Naive thymus-derived CD4-positive, alpha-beta T cell (primary cell): ENCODE results near the gene OOSP4A. TPM values are rescaled to one million over a fixed set of nuclear protein-coding genes. Genes with fewer than 3 reads are reported as not detected.

ENCODE experiments used
- ATAC-seq: fragments of 150-1000 bp; cut with Tn5 transposase; 2 replicates; pipeline ENCODE4 v1.10.0; 2021; ENCODE audit warnings: mild to moderate bottlenecking, moderate library complexity
- CTCF ChIA-PET: fragments of 350-600 bp; sonication (Branson Sonifier 250); formaldehyde crosslinking; loops from one replicate; lab custom pipeline; 2021; ENCODE audit warnings: antibody characterized with exemption; lab: Charles Lee
- POLR2A ChIA-PET: fragments of 350-600 bp; sonication (Branson Sonifier 250); formaldehyde crosslinking; loops from one replicate; lab custom pipeline; 2021; ENCODE audit warnings: antibody characterized with exemption, inconsistent platforms; lab: Charles Lee
- DNase-seq, 9 donors: peaks; one replicate each; pipeline versions ENCODE4 v3.0.0 to v3.0.0-alpha.2; 2020 to 2022; ENCODE audit warnings: mixed read lengths in 1 of 9
- H3K27ac ChIP-seq: one replicate; pipeline ENCODE4 v1.7.0; 2013; ENCODE audit warnings: mild to moderate bottlenecking, low read depth, low read length, moderate library complexity
- H3K27me3 ChIP-seq, 2 donors: one replicate each; pipeline ENCODE4 v1.7.0; 2013; ENCODE audit warnings: low read length in 2 of 2, mild to moderate bottlenecking in 2 of 2, moderate library complexity in 2 of 2; ENCODE audit not compliant: control insufficient read depth in 2 of 2, insufficient read depth in 2 of 2
- H3K36me3 ChIP-seq, 3 experiments: 1 replicate in 2 of 3; 2 replicates in 1 of 3; pipeline ENCODE4 v1.7.0; 2013; ENCODE audit warnings: low read length in 3 of 3, mild to moderate bottlenecking in 3 of 3, moderate library complexity in 1 of 3; ENCODE audit not compliant: insufficient read depth in 3 of 3, control insufficient read depth in 2 of 3
- H3K4me1 ChIP-seq, 2 donors: one replicate each; pipeline ENCODE4 v1.7.0; 2013; ENCODE audit warnings: low read length in 2 of 2, mild to moderate bottlenecking in 2 of 2, moderate library complexity in 1 of 2; ENCODE audit not compliant: control insufficient read depth in 2 of 2, insufficient read depth in 2 of 2
- H3K4me3 ChIP-seq: 2 replicates; pipeline ENCODE4 v1.7.0; 2013; ENCODE audit warnings: mild to moderate bottlenecking, low read length
- H3K9me3 ChIP-seq, 3 experiments: 1 replicate in 2 of 3; 2 replicates in 1 of 3; pipeline ENCODE4 v1.7.0; 2013; ENCODE audit warnings: low read length in 3 of 3; ENCODE audit not compliant: control insufficient read depth in 2 of 3
- H3K27ac Mint-ChIP-seq, 9 donors: one replicate each; pipeline ENCODE4 v1.8.0; 2020 to 2022; ENCODE audit warnings: mixed read lengths in 9 of 9, mild to moderate bottlenecking in 8 of 9, moderate library complexity in 5 of 9, inconsistent platforms in 2 of 9
- H3K27me3 Mint-ChIP-seq, 5 donors: one replicate each; pipeline ENCODE4 v1.8.0; 2021 to 2022; ENCODE audit warnings: mixed read lengths in 5 of 5, mild to moderate bottlenecking in 1 of 5
- H3K36me3 Mint-ChIP-seq, 5 donors: one replicate each; pipeline ENCODE4 v1.8.0; 2020 to 2022; ENCODE audit warnings: mixed read lengths in 5 of 5, mild to moderate bottlenecking in 3 of 5, inconsistent platforms in 1 of 5
- H3K4me1 Mint-ChIP-seq, 7 donors: one replicate each; pipeline ENCODE4 v1.8.0; 2020 to 2022; ENCODE audit warnings: mixed read lengths in 7 of 7, mild to moderate bottlenecking in 3 of 7, inconsistent platforms in 1 of 7
- H3K4me3 Mint-ChIP-seq, 10 donors: one replicate each; pipeline ENCODE4 v1.8.0; 2020 to 2022; ENCODE audit warnings: mild to moderate bottlenecking in 10 of 10, mixed read lengths in 10 of 10, moderate library complexity in 6 of 10, inconsistent platforms in 2 of 10
- H3K9me3 Mint-ChIP-seq, 11 donors: one replicate each; pipeline ENCODE4 v1.8.0; 2020 to 2022; ENCODE audit warnings: mixed read lengths in 11 of 11, mild to moderate bottlenecking in 4 of 11, inconsistent platforms in 1 of 11, moderate library complexity in 1 of 11
- intact Hi-C, 2 donors: fragments of 100-400 bp; cut with micrococcal nuclease; formaldehyde crosslinking; loops; one replicate each; pipeline ENCODE4 v1.15.1; 2023
- polyA plus RNA-seq, 2 donors: library from polyadenylated mRNA; unstranded; fragments of 300-500 nt; fragmentation: Illumina TruSeq; gene quantifications; one replicate each; pipeline ENCODE4 v1.2.3, GENCODE V29; 2021
- total RNA-seq, 6 experiments: library from RNA in 5 of 6; stranded (reverse) in 5 of 6; gene quantifications; 1 replicate in 5 of 6; 2 replicates in 1 of 6; pipeline ENCODE4 v1.2.3 and lab custom pipeline; 2021 to 2026

OOSP4A gene
- total and polyA plus RNA-seq, 7 experiments from 2014 or later = not detected

DNA sequence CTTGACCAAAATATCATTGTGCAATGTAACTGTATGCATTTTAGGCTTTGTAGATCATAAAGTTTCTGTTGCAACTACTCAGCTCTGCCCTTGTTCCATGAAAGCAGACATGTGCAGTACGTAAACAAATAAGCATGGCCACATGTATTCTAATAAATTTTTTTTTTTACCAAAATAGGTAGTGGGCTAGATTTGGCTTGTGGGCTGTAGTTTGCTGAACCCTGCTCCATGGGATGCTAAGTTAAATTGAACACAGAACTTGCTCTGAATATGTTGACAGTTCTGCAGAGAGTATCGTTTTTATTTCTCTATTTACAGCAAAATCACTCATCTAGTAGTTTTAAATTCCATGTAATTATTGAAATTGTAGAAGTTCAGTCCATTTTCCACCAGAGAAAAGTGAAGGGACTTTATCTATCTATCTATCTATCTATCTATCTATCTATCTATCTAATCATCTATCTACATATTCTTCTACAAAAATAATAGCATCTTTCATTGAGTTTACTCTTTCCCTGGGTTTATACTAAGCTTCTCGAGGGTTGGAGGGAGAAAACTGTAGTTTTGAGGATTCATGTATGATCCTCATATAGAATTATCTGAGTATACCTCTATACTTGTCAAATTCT lies 9.5 kb upstream of the OOSP4A start:
- H3K36me3 Mint-ChIP-seq = no peaks in the 10 kb centered on the region

DNA sequence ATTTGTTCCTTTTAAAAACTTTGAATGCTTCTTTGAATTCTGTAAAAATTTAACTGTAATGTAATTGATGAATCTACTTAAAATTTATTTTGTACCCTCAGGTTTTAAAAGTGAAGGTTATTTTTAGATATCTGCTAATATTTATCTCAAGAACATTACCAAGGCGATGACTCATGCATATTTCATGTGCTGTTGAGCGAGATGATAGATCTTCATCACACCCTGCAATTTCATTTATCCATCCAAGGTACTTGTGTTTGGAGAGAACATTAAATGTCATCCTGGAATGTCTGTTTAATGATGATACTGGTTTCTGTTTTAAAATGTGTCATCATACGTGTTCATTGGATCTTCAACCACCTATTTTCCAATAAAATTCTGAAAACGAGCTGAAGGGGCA lies 6.7 kb upstream of the OOSP4A start:
- intact Hi-C loops = no loop called here
- Histone ChIP-seq H3K4me3 (no peak overlapping the region), H3K4me1 (no peaks in the 10 kb centered on the region), H3K36me3 (no peaks in the 10 kb centered on the region), H3K27me3 (no peaks in the 10 kb centered on the region), H3K9me3 (no peaks in the 10 kb centered on the region), H3K27ac (no peak overlapping the region)
- POLR2A ChIA-PET = no interaction called here
- Mint-ChIP-seq H3K4me1 (no peaks in the 10 kb centered on the region), H3K9me3 (peaks cover 0 to 6% (median 0%) of the 10 kb centered on the region in 11 donors), H3K27me3 (peaks cover 6 to 22% (median 15%) of the 10 kb centered on the region in 5 donors), H3K36me3 (peaks cover 0 to 4% (median 0%) of the 10 kb centered on the region in 5 donors), H3K27ac (no peak overlapping the region), H3K4me3 (no peak overlapping the region)
- CTCF ChIA-PET = no interaction called here
- ATAC-seq = no peak
- DNase-seq = no peak

More for the DNA sequence above, 9.5 kb upstream of the OOSP4A start:
- Histone ChIP-seq H3K27ac (no peak overlapping the region), H3K9me3 (no peaks in the 10 kb centered on the region), H3K27me3 (no peaks in the 10 kb centered on the region), H3K36me3 (no peaks in the 10 kb centered on the region), H3K4me3 (no peak overlapping the region), H3K4me1 (no peaks in the 10 kb centered on the region)
- ChIA-PET CTCF (no interaction called here), POLR2A (no interaction called here)
- no peaks in the 10 kb centered on the region for H3K4me1 Mint-ChIP-seq
- H3K4me3 Mint-ChIP-seq = no peak overlapping the region
- H3K27me3 Mint-ChIP-seq = peaks cover 6 to 30% (median 25%) of the 10 kb centered on the region in 5 donors
- DNase-seq = no peak
- ATAC-seq = no peak
- no peak overlapping the region for H3K27ac Mint-ChIP-seq
- peaks cover 0 to 3% (median 0%) of the 10 kb centered on the region in 11 donors for H3K9me3 Mint-ChIP-seq
- intact Hi-C loops = no loop called here

DNA sequence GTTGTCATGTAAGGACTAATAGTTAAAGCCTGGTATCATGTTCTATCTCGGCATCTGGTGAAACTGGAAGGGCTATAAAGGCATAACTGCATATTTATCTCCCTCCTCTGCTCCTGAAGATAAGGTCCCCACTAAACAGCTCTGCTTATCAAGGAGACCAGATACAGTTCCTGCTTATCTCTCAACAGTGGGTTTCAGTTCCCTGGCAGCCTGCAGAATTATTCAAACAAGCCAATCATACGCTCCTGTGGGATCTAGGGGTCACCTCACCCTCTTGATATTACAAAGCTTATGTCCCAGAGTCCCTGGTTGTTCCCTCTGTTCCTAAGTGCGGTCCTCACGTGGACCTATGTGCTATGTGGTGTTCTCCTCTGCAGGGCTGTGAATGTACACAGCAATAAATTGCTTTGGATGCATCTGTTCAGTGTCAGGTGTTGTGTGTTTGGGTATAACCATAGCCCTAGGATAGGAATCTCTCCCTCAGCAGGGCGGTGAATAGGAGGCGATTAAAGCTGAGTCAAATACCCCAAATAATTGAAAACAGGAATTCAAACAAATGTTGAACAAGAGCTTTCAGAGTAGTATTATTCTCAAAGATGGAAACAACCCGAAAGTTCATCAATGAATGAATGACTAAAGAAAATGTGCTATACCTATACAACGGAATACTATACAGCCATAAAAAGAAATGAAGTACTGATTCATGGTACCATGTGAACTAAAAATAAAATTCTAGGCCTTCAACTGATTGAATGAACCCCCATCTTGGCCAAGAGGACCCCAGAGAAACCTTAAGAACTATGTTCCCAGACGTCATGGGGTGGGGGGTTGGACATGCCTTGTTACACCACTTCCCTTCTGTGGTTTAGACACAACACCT lies 3.1 kb upstream of the OOSP4A start:
- POLR2A ChIA-PET = no interaction called here
- no peak overlapping the region for H3K27ac Mint-ChIP-seq
- CTCF ChIA-PET = no interaction called here
- H3K4me1 Mint-ChIP-seq = no peaks in the 10 kb centered on the region
- ATAC-seq (peak; percentile 71), DNase-seq (no peak)
- H3K4me3 Mint-ChIP-seq = no peak overlapping the region
- peaks cover 3 to 31% (median 15%) of the 10 kb centered on the region in 5 donors for H3K27me3 Mint-ChIP-seq
- Histone ChIP-seq H3K27ac (no peak overlapping the region), H3K36me3 (no peaks in the 10 kb centered on the region), H3K4me3 (no peak overlapping the region), H3K9me3 (no peaks in the 10 kb centered on the region), H3K4me1 (no peaks in the 10 kb centered on the region), H3K27me3 (no peaks in the 10 kb centered on the region)
- intact Hi-C loops = no loop called here
- peaks cover 0 to 4% (median 0%) of the 10 kb centered on the region in 5 donors for H3K36me3 Mint-ChIP-seq
- peaks cover 0 to 6% (median 0%) of the 10 kb centered on the region in 11 donors for H3K9me3 Mint-ChIP-seq

DNA sequence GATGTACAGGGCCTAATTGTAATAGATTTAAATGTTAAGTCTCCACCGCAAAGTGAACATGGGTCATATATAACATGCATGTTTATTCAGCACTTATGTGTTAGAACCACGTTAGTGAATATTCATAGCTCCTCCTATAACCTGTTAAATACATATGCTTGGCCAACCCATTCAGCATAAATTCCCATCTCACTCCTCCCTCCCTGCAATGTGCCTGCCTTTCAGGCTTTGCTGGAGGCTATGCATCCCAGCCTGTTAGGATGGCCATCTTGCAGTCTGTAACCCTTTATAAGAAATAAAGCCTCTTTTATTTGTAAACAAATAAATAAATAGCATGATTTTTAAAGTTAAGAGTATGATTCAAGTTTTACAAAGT lies 1.7 kb upstream of the OOSP4A start:
- H3K27me3 ChIP-seq = no peaks in the 10 kb centered on the region
- POLR2A ChIA-PET = no interaction called here
- H3K27ac ChIP-seq = no peak overlapping the region

DNA sequence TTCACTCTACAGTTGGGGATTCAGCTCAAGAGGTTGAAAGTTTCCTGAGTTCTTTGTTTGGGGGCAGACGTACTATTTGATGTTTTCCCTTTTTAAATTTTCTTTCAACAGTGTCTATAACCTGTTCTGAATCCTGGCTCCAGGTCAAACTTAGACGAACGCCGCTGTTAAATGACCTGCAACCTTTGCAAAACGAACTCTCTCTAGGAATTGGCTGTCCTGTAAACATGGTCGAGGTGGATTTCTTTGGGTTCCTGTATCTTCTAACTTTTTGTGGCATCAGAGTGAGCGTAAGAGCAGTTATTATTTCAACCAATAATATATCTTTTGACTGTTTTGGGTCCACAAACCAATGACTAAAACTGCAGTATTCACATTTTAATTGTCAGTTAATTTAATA lies 1.6 kb downstream of the OOSP4A start:
- Histone ChIP-seq H3K9me3 (no peaks in the 10 kb centered on the region), H3K27me3 (no peaks in the 10 kb centered on the region), H3K4me3 (no peak overlapping the region), H3K4me1 (no peaks in the 10 kb centered on the region), H3K27ac (no peak overlapping the region), H3K36me3 (no peaks in the 10 kb centered on the region)
- Mint-ChIP-seq H3K4me3 (no peak overlapping the region), H3K27ac (no peak overlapping the region), H3K4me1 (no peaks in the 10 kb centered on the region), H3K9me3 (peaks cover 0 to 3% (median 0%) of the 10 kb centered on the region in 11 donors), H3K36me3 (no peaks in the 10 kb centered on the region), H3K27me3 (peaks cover 3 to 12% (median 7%) of the 10 kb centered on the region in 5 donors)
- ChIA-PET POLR2A (no interaction called here), CTCF (no interaction called here)
- DNase-seq (no peak), ATAC-seq (no peak)
- intact Hi-C loops = no loop called here

More for the DNA sequence above, 1.7 kb upstream of the OOSP4A start:
- H3K4me3 ChIP-seq = no peak overlapping the region
- ATAC-seq = no peak
- CTCF ChIA-PET = no interaction called here
- no peak for DNase-seq
- H3K9me3 ChIP-seq = no peaks in the 10 kb centered on the region
- H3K4me1 Mint-ChIP-seq = no peaks in the 10 kb centered on the region
- no peak overlapping the region for H3K27ac Mint-ChIP-seq
- H3K4me1 ChIP-seq = no peaks in the 10 kb centered on the region
- H3K4me3 Mint-ChIP-seq = no peak overlapping the region
- H3K36me3 ChIP-seq = no peaks in the 10 kb centered on the region
- H3K9me3 Mint-ChIP-seq = peaks cover 0 to 6% (median 0%) of the 10 kb centered on the region in 11 donors
- peaks cover 0 to 22% (median 9%) of the 10 kb centered on the region in 5 donors for H3K27me3 Mint-ChIP-seq
- peaks cover 0 to 4% (median 0%) of the 10 kb centered on the region in 5 donors for H3K36me3 Mint-ChIP-seq
- intact Hi-C loops = no loop called here

DNA sequence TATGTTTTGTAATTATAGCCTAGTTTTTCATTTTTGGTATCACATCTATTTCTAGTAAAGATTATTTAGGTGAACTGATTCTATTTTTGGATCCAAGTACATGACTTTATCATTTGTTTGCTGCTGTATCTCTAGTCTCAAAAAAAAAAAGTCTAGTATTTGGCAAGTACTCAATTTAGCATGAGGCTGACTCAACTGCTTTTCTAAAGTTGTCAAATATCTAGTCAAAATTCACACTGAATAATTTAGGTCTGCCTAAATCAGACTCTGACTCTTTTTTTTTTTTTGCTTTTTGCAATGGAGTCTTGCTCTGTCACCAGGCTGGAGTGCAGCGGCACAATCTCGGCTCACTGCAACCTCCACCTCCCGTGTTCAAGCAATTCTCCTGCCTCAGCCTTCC lies 2.4 kb downstream of the OOSP4A start:
- Mint-ChIP-seq H3K36me3 (no peaks in the 10 kb centered on the region), H3K9me3 (peaks cover 0 to 1% (median 0%) of the 10 kb centered on the region in 11 donors), H3K27ac (no peak overlapping the region), H3K4me1 (no peaks in the 10 kb centered on the region), H3K4me3 (no peak overlapping the region), H3K27me3 (peaks cover 3 to 17% (median 7%) of the 10 kb centered on the region in 5 donors)
- intact Hi-C loops = no loop called here
- H3K4me1 ChIP-seq = no peaks in the 10 kb centered on the region
- ATAC-seq (no peak), DNase-seq (no peak)
- H3K27ac ChIP-seq = no peak overlapping the region
- ChIA-PET CTCF (no interaction called here), POLR2A (no interaction called here)
- no peaks in the 10 kb centered on the region for H3K36me3 ChIP-seq
- no peaks in the 10 kb centered on the region for H3K27me3 ChIP-seq
- no peaks in the 10 kb centered on the region for H3K9me3 ChIP-seq
- H3K4me3 ChIP-seq = no peak overlapping the region
